Spleen (tissue), 11 donors: ENCODE results near the gene PGLYRP1. TPM values are rescaled to one million over a fixed set of nuclear protein-coding genes. Genes with fewer than 3 reads are reported as not detected.

Experiments used
- DNase-seq: peaks from one replicate; pipeline ENCODE4 v3.0.0-alpha.2; 2020
- H3K27ac ChIP-seq, 8 donors: fragments of 200-600 bp; sonication (generic) in 7 of 8; 1 replicate in 4 of 8; 2 replicates in 4 of 8; pipeline versions ENCODE4 v1.5.0 to v1.8.0; 2016 to 2021; ENCODE audit warnings: inconsistent platforms in 4 of 8, mild to moderate bottlenecking in 4 of 8, moderate library complexity in 1 of 8
- H3K27me3 ChIP-seq, 7 donors: fragments of 200-600 bp; sonication (generic) in 6 of 7; replicated peaks in 1 of 7; 1 replicate in 4 of 7; 2 replicates in 3 of 7; pipeline versions ENCODE4 v1.5.0 to v1.8.0; 2016 to 2021; ENCODE audit warnings: inconsistent platforms in 3 of 7, mild to moderate bottlenecking in 1 of 7
- H3K36me3 ChIP-seq, 6 donors: fragments of 200-600 bp; sonication (generic) in 5 of 6; 1 replicate in 4 of 6; 2 replicates in 2 of 6; pipeline versions ENCODE4 v1.5.0 to v1.8.0; 2016 to 2021; ENCODE audit warnings: inconsistent platforms in 2 of 6
- H3K4me1 ChIP-seq, 6 donors: fragments of 200-600 bp; sonication (generic) in 5 of 6; 1 replicate in 3 of 6; 2 replicates in 3 of 6; pipeline versions ENCODE4 v1.5.0 to v1.8.0; 2016 to 2021; ENCODE audit warnings: inconsistent platforms in 3 of 6
- H3K4me3 ChIP-seq, 8 donors: fragments of 200-600 bp; sonication (generic) in 7 of 8; 1 replicate in 4 of 8; 2 replicates in 4 of 8; pipeline versions ENCODE4 v1.5.0 to v1.8.0; 2016 to 2021; ENCODE audit warnings: inconsistent platforms in 4 of 8, mild to moderate bottlenecking in 4 of 8, moderate library complexity in 2 of 8
- H3K9me3 ChIP-seq, 8 donors: fragments of 200-600 bp; sonication (generic) in 7 of 8; 1 replicate in 4 of 8; 2 replicates in 4 of 8; pipeline versions ENCODE4 v1.5.0 to v1.8.0; 2016 to 2021; ENCODE audit warnings: inconsistent platforms in 4 of 8
- CTCF ChIP-seq, 11 experiments: fragments of 200-600 bp in 7 of 11; fragments of 450-650 bp in 4 of 11; sonication (generic) in 4 of 11; IDR thresholded peaks in 8 of 11; conservative IDR thresholded peaks in 3 of 11; 1 replicate in 7 of 11; 2 replicates in 4 of 11; pipeline versions ENCODE4 v1.4.0 to v1.8.0; 2016 to 2021; ENCODE audit warnings: antibody characterized with exemption in 11 of 11, inconsistent platforms in 4 of 11, mild to moderate bottlenecking in 1 of 11
- POLR2A ChIP-seq, 3 donors: fragments of 450-650 bp; IDR thresholded peaks; one replicate each; pipeline ENCODE4 v1.5.1; 2017; ENCODE audit warnings: antibody characterized with exemption in 3 of 3, mild to moderate bottlenecking in 1 of 3
- POLR2AphosphoS5 ChIP-seq, 3 donors: sonication (generic); formaldehyde crosslinking; IDR thresholded peaks; one replicate each; pipeline ENCODE4 v1.5.1; 2017; ENCODE audit warnings: antibody characterized with exemption in 3 of 3
- WGBS, 5 donors: extraction: QIAGEN DNeasy Blood & Tissue Kit in 3 of 5; methylation state at CpG; one replicate each; pipeline versions ENCODE4 v1.1.5 to v1.1.7; 2013 to 2018; 5-methylcytosine and 5-hydroxymethylcytosine counted together
- intact Hi-C: fragments of 100-400 bp; cut with DNase I; formaldehyde crosslinking; loops from one replicate; pipeline ENCODE4 v1.15.0; 2023; ENCODE audit warnings: low total_unique reads
- polyA plus RNA-seq, 3 donors: library from polyadenylated mRNA; stranded (reverse); fragments of 200-250 nt; gene quantifications; one replicate each; pipeline ENCODE4 v1.2.1, GENCODE V29; 2013
- total RNA-seq, 7 donors: library from RNA; depleted of rRNA in 3 of 7; stranded (reverse); fragments of >200 nt in 3 of 7; fragmentation: NEBNext Ultra II Directional in 4 of 7; extraction: Animal tissue kit (Norgen Biotek cat#: 25700) in 4 of 7; gene quantifications; one replicate each; pipeline versions ENCODE4 v1.1.0 to v1.2.1, GENCODE V29; 2016 to 2021
- donor health status: healthy with polysubstance abuse.
- donor health status: DM: no; HTN: no; CAD: no; lungs with moderate emphysema.
- donor health status: DM: no; HTN: no; CAD: no.
- donor health status: Bipolar disorder and iron deficiency.
- donor health status: healthy.
- donor health status: DM: no; HTN: no; CAD: no.
- donor health status: DM: yes; HTN: yes; CAD: no.

The PGLYRP1 gene
- total and polyA plus RNA-seq, 10 donors, result 2.5 to 97.9 (median 13.6) TPM

- Histone ChIP-seq H3K4me1 (peaks cover 0 to 46% (median 30%) of the 10 kb centered on the region in 6 donors), H3K9me3 (no peaks in the 10 kb centered on the region), H3K27me3 (peaks cover 2 to 50% (median 27%) of the 10 kb centered on the region in 7 donors), H3K27ac (peak overlapping the region in 2 of 8 donors; percentile 11 to 23), H3K4me3 (no peak overlapping the region), H3K36me3 (peaks cover 0 to 20% (median 2%) of the 10 kb centered on the region in 6 donors)
- WGBS, 5 donors, result 90 to 96% (median 94%) methylated on average over 15 of the region's 15 CpGs
- intact Hi-C loops, result loop anchor here (10.0 kb wide), 1 partner anchor 93 kb away; no protein-coding TSS in a partner anchor
- DNase-seq, result no peak
- TF ChIP-seq POLR2AphosphoS5 (IDR thresholded peaks at IDR 0.05) (no peak), POLR2A (IDR thresholded peaks at IDR 0.05) (no peak), CTCF (IDR thresholded peaks at IDR 0.05 in 8 of 11, conservative IDR thresholded peaks at IDR 0.05 in 3 of 11) (no peak)
Measured at GRCh38 chr19:46017874-46018675, 4.8 kb downstream of the PGLYRP1 start.

- intact Hi-C loops, result loop anchor here (10.0 kb wide), 1 partner anchor 92 kb away; no protein-coding TSS in a partner anchor
- H3K4me1 ChIP-seq, result peaks cover 0 to 46% (median 28%) of the 10 kb centered on the region in 6 donors
- peaks cover 0 to 24% (median 2%) of the 10 kb centered on the region in 6 donors for H3K36me3 ChIP-seq
- peak overlapping the region in 4 of 8 donors; percentile 46 to 89 (median 77) for H3K27ac ChIP-seq
- peaks cover 0 to 45% (median 18%) of the 10 kb centered on the region in 7 donors for H3K27me3 ChIP-seq
- no peak for DNase-seq
- WGBS, 5 donors, result 39 to 53% (median 45%) methylated on average over 7 of the region's 7 CpGs
- no peaks in the 10 kb centered on the region for H3K9me3 ChIP-seq
- H3K4me3 ChIP-seq, result peak overlapping the region in 4 of 8 donors; percentile 75 to 94 (median 80)
- TF ChIP-seq POLR2A (IDR thresholded peaks at IDR 0.05) (no peak), CTCF (IDR thresholded peaks at IDR 0.05 in 8 of 11, conservative IDR thresholded peaks at IDR 0.05 in 3 of 11) (peak in 8 of 11 experiments; percentile 12 to 77 (median 52)), POLR2AphosphoS5 (IDR thresholded peaks at IDR 0.05) (no peak)
Measured at GRCh38 chr19:46017095-46017429, 5.8 kb downstream of the PGLYRP1 start.

- peak overlapping the region in 7 of 8 donors; percentile 46 to 89 (median 71) for H3K27ac ChIP-seq
- peaks cover 0 to 40% (median 18%) of the 10 kb centered on the region in 7 donors for H3K27me3 ChIP-seq
- H3K36me3 ChIP-seq, result peaks cover 0 to 28% (median 2%) of the 10 kb centered on the region in 6 donors
- H3K4me3 ChIP-seq, result peak overlapping the region; percentile 53 to 94 (median 75)
- no peaks in the 10 kb centered on the region for H3K9me3 ChIP-seq
- peak; percentile 95 for DNase-seq
- TF ChIP-seq CTCF (IDR thresholded peaks at IDR 0.05 in 8 of 11, conservative IDR thresholded peaks at IDR 0.05 in 3 of 11) (peak in 10 of 11 experiments; percentile 44 to 97 (median 94)), POLR2AphosphoS5 (IDR thresholded peaks at IDR 0.05) (peak in 2 of 3 donors; percentile 33 to 59), POLR2A (IDR thresholded peaks at IDR 0.05) (no peak)
- intact Hi-C loops, result loop anchor here (10.0 kb wide), 1 partner anchor 92 kb away; no protein-coding TSS in a partner anchor
- 0 to 2% (median 1%) methylated on average over 29 to 48 of the region's 48 CpGs for WGBS, 5 donors
- peaks cover 0 to 46% (median 28%) of the 10 kb centered on the region in 6 donors for H3K4me1 ChIP-seq
Measured at GRCh38 chr19:46016426-46017094, 6.3 kb downstream of the PGLYRP1 start.
